ENCODE results near the gene CHMP6.

DNA sequence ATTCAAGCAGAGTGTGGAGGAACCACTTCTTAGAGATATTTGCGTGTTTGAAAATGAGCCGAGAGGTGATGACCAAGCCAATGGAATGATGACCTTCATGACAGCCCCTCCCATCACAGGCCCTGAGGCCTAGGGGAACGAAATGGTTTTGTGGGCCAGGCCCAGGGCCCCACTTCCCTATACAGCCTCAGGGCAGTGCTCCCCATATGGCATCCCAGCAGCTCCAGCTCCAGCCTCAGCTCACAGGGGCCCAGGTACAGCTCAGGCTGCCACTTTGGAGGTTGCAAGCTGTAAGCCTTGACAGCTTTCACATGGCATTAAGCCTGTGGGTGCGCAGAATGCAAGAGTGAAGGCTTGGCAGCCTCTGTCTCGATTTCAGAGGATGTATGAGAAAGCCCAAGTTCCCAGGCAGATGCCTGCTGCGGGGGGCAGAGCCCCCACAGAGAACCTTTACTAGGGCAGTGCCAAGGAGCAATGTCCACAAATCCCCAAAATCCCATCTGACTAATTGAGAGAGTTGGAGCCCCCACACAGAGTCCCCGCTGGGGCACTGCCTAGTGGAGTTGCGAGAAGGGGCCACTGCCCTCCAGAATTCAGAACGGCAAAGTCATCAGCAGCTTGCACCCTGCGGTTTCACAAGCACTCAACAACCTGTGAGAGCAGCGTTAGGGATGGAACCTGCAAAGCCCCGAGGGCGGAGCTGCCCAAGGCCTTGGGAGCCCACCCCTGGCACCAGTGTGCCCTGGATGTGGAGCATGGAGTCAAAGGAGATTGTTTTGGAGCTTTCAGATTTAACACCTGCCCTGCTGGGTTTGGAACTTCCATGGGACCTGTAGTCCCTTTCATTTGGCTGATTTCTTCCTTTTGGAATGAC is 21.2 kb downstream of the CHMP6 start:
- TF ChIP-seq, protein P1, sequence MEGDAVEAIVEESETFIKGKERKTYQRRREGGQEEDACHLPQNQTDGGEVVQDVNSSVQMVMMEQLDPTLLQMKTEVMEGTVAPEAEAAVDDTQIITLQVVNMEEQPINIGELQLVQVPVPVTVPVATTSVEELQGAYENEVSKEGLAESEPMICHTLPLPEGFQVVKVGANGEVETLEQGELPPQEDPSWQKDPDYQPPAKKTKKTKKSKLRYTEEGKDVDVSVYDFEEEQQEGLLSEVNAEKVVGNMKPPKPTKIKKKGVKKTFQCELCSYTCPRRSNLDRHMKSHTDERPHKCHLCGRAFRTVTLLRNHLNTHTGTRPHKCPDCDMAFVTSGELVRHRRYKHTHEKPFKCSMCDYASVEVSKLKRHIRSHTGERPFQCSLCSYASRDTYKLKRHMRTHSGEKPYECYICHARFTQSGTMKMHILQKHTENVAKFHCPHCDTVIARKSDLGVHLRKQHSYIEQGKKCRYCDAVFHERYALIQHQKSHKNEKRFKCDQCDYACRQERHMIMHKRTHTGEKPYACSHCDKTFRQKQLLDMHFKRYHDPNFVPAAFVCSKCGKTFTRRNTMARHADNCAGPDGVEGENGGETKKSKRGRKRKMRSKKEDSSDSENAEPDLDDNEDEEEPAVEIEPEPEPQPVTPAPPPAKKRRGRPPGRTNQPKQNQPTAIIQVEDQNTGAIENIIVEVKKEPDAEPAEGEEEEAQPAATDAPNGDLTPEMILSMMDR (IDR thresholded peaks at IDR 0.05; ENCODE audit: poor library complexity, severe bottlenecking): no peak
- no peak for TF ChIP-seq EP300 (conservative IDR thresholded peaks at IDR 0.05; ENCODE audit: poor library complexity, severe bottlenecking)
- no peak for TF ChIP-seq POLR2AphosphoS5 (IDR thresholded peaks at IDR 0.05)
- TF ChIP-seq SMC3 (conservative IDR thresholded peaks at IDR 0.05; ENCODE audit: poor library complexity): no peak
- no peak for TF ChIP-seq RAD21 (conservative IDR thresholded peaks at IDR 0.05)
- TF ChIP-seq, protein P2, sequence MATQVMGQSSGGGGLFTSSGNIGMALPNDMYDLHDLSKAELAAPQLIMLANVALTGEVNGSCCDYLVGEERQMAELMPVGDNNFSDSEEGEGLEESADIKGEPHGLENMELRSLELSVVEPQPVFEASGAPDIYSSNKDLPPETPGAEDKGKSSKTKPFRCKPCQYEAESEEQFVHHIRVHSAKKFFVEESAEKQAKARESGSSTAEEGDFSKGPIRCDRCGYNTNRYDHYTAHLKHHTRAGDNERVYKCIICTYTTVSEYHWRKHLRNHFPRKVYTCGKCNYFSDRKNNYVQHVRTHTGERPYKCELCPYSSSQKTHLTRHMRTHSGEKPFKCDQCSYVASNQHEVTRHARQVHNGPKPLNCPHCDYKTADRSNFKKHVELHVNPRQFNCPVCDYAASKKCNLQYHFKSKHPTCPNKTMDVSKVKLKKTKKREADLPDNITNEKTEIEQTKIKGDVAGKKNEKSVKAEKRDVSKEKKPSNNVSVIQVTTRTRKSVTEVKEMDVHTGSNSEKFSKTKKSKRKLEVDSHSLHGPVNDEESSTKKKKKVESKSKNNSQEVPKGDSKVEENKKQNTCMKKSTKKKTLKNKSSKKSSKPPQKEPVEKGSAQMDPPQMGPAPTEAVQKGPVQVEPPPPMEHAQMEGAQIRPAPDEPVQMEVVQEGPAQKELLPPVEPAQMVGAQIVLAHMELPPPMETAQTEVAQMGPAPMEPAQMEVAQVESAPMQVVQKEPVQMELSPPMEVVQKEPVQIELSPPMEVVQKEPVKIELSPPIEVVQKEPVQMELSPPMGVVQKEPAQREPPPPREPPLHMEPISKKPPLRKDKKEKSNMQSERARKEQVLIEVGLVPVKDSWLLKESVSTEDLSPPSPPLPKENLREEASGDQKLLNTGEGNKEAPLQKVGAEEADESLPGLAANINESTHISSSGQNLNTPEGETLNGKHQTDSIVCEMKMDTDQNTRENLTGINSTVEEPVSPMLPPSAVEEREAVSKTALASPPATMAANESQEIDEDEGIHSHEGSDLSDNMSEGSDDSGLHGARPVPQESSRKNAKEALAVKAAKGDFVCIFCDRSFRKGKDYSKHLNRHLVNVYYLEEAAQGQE (IDR thresholded peaks at IDR 0.05; ENCODE audit: borderline replicate concordance): no peak
- no peak for TF ChIP-seq EZH2 (IDR thresholded peaks at IDR 0.05; ENCODE audit: borderline replicate concordance, insufficient read depth, low read length, poor library complexity, severe bottlenecking)

Measured in neural cell (in vitro differentiated cells).